SK-N-MC (cell line): ENCODE data around the gene REEP6.
"Not testable (repeated sequence)": the region's sequence is repeated elsewhere in the genome, so short reads cannot be mapped to it uniquely, and the experiment has no call there.

Experiments used
- DNase-seq: peaks from one replicate; pipeline ENCODE4 v3.0.0-alpha.2; 2011; ENCODE audit warnings: low read depth, low spot score
- H3K27ac ChIP-seq: fragments of 200-600 bp; sonication (generic); 2 replicates; pipeline ENCODE4 v1.5.1; 2016; ENCODE audit warnings: mixed run types
- H3K36me3 ChIP-seq: fragments of 200-600 bp; sonication (generic); 2 replicates; pipeline ENCODE4 v1.6.1; 2017; ENCODE audit warnings: antibody characterized with exemption, low read length, mixed read lengths; ENCODE audit not compliant: insufficient read depth
- H3K4me3 ChIP-seq: fragments of 200-600 bp; sonication (generic); 2 replicates; pipeline ENCODE4 v1.5.1; 2016
- H3K9ac ChIP-seq: fragments of 200-600 bp; sonication (generic); 2 replicates; pipeline ENCODE4 v1.8.0; 2017; ENCODE audit warnings: mixed run types, mixed read lengths; ENCODE audit not compliant: insufficient read length
- H3K9me3 ChIP-seq: fragments of 200-600 bp; sonication (generic); 2 replicates; pipeline ENCODE4 v1.6.1; 2017; ENCODE audit warnings: low read depth, mild to moderate bottlenecking, antibody characterized with exemption, low read length, moderate library complexity, mixed read lengths
- EZH2 ChIP-seq: fragments of 200-600 bp; sonication (generic); IDR thresholded peaks from one replicate; pipeline ENCODE4 v1.6.1; 2017; ENCODE audit warnings: antibody characterized with exemption
- FOXP2 ChIP-seq: optimal IDR thresholded peaks from 2 replicates; pipeline ENCODE3; 2011; ENCODE audit warnings: mild to moderate bottlenecking, moderate library complexity; ENCODE audit not compliant: insufficient read depth; ENCODE audit errors: extremely low read length, control extremely low read depth
- POLR2AphosphoS5 ChIP-seq: IDR thresholded peaks from 2 replicates; pipeline ENCODE4 v1.6.1; 2012; ENCODE audit warnings: mild to moderate bottlenecking, low read depth, low read length, borderline replicate concordance

The REEP6 gene

DNA sequence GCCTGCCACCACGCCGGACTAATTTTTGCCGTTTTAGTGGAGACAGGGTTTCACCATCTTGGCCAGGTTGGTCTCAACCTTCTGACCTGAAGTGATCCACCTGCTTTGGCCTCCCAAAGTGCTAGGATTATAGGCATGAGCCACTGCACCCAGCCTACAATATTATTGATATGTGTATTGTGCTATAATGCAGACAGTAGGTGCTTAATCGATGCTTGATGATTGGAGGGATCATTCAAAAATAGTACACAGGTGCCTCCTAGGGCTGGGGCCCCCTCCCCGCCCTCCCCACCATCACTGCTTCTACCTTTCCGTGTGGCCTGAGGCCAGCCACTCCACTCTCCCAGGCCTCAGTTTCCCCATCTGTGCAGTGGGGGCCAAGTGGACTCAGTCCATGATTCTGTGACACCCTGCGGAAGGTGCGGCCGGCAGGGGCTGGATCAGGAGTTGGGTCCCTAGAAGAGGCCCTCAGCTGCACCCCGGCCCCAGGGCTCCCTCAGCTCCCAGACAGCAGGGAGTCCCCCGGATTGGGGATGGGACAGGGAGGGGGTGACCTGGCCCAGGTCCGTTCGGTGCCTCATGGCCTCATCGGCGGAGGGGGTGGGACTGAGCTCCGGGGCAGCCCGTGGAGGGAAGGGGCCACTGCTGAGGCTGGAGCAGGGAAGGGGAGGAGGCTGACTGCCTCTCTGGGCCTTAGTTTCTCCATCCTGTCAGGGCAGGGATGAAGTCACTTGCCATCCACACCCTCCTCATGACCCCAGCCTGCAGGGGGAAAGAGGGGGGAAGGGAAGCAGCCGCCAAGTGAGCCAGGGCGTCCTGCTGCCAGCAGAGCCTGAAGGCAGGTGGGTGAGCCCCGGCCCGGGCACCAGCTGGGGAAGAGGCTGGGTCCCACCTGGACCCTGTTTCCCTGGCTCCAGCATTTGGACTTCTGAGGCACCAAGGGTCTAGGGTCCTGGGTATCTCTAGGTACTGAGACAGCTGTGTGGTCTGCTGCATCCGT is 20.6 kb downstream of the REEP6 start:
- DNase-seq, result no peak
- Histone ChIP-seq H3K4me3 (no peak overlapping the region), H3K9ac (no peak overlapping the region), H3K9me3 (no peaks in the 10 kb centered on the region), H3K27ac (no peak overlapping the region), H3K36me3 (no peaks in the 10 kb centered on the region)
- TF ChIP-seq FOXP2, result no peak
- no peak for TF ChIP-seq POLR2AphosphoS5
- no peak for TF ChIP-seq EZH2

DNA sequence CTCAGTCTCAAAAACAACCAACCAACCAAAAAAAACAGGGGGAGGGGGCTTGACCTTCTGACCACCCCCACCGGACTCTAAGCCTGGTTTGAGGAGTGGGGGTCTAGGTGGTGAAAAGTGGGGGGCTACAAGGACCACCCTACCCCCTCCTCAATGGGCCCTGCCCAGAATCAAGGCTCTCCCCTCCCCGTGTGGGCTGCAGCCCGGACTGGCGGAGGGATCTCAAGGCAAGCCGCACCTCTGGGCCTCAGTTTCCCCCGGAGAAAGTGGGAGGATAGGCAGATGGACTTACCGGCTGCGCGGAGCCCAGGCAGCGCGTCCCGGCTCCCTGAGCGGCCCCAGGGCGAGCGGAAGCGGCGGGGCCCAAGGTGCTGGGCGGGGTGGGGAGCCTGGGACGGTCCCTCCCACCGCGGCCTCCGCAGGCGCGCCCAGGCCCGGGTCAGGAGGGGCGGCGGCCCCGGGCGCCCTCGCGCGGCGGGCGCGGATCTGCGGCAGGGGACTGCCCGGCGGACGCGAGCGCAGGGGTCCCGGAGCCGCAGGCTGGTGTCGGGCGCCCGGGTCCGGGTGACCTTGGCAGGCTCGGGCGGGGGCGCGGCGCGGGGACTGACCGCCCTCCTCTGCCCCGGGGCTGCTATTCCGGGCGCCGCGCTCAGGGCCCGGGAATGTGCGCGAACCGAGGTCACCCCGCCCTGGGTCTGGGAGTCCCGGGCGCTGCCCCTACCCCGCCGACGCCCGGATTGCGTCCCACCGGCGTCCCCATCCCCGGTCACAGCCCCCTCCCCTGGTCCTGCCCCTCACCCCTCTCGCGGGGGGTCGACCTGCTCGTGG is 21.9 kb downstream of the REEP6 start, which contains the start of gene ADAMTSL5:
ADAMTSL5 (minus strand) TSS at position 349 of the 828 bp plus-strand sequence. CDS start 2,076 bp downstream, outside the sequence.
- peak within 1 kb of the TSS; percentile 60 for H3K4me3 ChIP-seq
- TF ChIP-seq FOXP2 (no peak), EZH2 (no peak), POLR2AphosphoS5 (no peak)
- no peaks in the 10 kb centered on the region for H3K36me3 ChIP-seq
- DNase-seq, result no peak
- no peak within 1 kb of the TSS for H3K27ac ChIP-seq
- no peak within 1 kb of the TSS for H3K9ac ChIP-seq
- no peaks in the 10 kb centered on the region for H3K9me3 ChIP-seq

DNA sequence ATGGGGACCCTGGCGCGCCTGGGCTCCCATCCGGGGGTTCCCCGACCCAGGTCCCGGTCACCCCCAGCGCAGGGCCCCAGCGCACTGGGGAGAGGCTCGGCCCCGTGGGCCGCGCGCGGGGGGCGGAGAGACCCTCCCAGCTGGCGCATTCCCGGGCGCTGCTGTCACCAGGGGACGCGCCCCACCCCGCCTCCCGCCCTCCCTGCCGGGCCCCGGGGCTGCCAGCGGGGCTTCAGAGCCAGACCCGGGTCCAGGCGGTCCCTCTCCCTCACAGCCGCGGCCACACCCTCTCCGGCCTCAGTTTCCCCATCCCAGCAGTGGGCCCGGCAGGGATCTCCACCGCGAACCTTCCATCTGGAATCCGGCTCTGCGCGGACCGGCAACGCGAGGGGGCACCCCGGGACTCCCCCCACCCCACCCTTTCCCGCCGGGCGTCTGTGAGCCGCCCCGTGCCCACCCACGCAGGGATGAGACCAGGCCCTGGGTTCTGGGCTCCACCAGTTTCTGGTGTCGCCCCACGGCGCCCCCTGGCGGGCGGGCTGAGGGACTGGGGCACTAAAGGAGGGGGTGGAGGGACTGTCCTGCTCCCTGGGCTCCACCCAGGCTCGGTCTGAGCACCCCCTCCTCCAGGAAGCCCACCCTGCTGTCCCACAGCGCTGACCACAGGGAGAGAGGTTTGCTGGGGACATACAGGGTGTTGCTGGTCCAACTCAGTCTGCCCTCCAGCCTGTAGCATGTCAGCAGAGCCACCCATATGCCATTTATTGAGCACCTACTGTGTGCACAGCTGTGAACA is 22.7 kb downstream of the REEP6 start:
- H3K36me3 ChIP-seq, result no peaks in the 10 kb centered on the region
- TF ChIP-seq EZH2 (no peak), FOXP2 (no peak), POLR2AphosphoS5 (no peak)
- H3K4me3 ChIP-seq, result peak overlapping the region; percentile 59
- H3K9me3 ChIP-seq, result no peaks in the 10 kb centered on the region
- DNase-seq, result no peak
- H3K27ac ChIP-seq, result no peak overlapping the region
- no peak overlapping the region for H3K9ac ChIP-seq

DNA sequence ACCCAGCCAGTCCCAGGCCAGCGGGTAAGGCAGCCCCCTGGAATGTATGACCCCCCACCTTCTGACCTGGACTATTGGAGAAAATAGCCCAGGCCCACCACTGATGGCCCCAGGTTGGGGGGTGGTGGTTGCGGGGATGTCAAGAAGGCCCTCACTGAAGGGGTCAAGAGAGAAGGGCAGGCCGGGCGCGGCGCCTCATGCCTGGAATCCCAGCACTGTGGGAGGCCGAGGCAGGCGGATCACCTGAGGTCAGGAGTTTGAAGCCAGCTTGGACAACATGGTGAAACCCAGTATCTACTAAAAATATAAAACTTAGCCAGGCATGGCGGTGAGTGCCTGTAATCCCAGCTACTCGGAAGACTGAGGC is 23.3 kb downstream of the REEP6 start:
- Histone ChIP-seq H3K9me3 (no peaks in the 10 kb centered on the region), H3K36me3 (no peaks in the 10 kb centered on the region), H3K27ac (no peak overlapping the region), H3K4me3 (no peak overlapping the region), H3K9ac (no peak overlapping the region)
- TF ChIP-seq EZH2 (no peak), POLR2AphosphoS5 (no peak), FOXP2 (no peak)
- DNase-seq, result no peak

DNA sequence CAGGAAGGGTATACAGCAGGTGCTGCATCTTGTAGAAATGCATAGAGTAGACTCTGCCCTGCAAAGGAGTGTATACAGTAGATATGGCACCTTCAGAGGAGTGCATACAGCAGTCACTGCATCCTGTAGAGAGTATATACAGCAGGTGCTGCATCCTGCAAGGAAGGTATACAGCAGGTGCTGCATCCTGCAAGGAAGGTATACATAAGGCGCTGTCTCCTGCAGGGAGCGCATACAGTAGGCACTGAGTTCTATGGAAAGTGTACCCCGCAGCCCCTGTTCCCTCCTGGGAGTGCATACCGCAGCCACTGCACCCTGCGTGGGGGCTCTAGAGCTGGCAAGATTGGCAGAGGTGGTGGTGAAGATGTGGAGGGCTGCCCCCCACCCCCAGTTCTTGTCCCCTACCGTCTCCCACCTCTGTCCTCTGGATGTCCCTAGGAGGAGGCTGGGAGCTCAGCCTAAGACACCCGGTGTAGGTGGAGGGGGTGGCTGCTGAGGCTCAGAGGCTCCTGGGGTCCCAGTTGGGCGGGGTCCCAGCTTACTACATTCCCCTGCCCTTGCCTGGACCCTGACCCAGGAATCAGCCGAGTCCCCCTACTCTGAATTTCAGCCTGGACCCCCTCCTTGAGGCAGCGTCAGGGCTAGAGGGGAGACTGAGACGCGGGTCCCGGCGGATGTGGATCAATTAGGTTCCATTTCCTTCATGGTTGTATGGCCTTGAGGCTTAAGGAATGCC is 24.2 kb downstream of the REEP6 start:
- H3K9me3 ChIP-seq, result no peaks in the 10 kb centered on the region
- no peaks in the 10 kb centered on the region for H3K36me3 ChIP-seq
- no peak overlapping the region for H3K4me3 ChIP-seq
- no peak for DNase-seq
- H3K9ac ChIP-seq, result no peak overlapping the region
- TF ChIP-seq POLR2AphosphoS5, result no peak
- TF ChIP-seq FOXP2, result no peak
- no peak for TF ChIP-seq EZH2
- H3K27ac ChIP-seq, result no peak overlapping the region

DNA sequence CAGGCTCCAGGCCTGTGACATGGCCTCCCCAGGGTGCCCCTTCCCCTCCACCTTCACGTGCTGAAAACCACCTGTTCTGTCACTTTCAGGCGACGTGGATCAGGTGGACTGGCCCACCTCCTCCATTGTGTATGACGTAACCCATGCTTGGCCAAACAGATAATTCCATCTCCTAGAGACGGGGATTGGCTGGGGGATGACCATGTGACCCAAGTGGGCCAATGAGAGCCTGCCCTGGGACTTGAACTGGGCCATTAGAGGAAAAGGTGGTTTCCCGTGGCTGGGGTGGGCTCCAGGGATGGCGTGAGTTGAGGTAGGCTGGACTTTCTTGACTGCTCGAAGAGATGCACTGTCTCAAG is 25.4 kb downstream of the REEP6 start:
- H3K9me3 ChIP-seq, result no peaks in the 10 kb centered on the region
- TF ChIP-seq EZH2 (no peak), FOXP2 (no peak), POLR2AphosphoS5 (no peak)

DNA sequence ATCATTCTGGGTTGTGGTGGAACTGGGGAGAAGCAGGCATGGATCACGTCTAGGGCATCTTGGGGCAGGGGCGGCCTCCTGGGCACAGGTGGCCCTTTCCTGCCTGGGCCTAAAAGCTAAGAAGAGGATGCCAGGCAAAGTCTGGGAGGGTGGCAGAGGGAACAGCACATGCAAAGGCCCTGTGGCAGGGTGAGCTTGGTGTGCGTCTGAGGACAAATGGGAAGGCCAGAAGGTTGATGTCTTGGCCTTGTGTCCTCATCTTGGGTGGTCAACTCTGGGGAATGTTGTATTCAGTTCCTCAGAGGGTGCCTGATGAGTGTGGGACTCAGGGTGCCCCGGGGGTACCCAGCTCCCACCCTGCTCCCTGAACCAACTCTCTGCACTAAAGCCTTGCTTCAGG is 27.5 kb downstream of the REEP6 start:
- Histone ChIP-seq H3K36me3 (no peaks in the 10 kb centered on the region), H3K27ac (no peak overlapping the region), H3K4me3 (no peak overlapping the region), H3K9me3 (no peaks in the 10 kb centered on the region), H3K9ac (no peak overlapping the region)
- no peak for DNase-seq
- no peak for TF ChIP-seq POLR2AphosphoS5
- no peak for TF ChIP-seq FOXP2
- TF ChIP-seq EZH2, result no peak

More for the DNA sequence above, 25.4 kb downstream of the REEP6 start:
- Histone ChIP-seq H3K36me3 (no peaks in the 10 kb centered on the region), H3K27ac (no peak overlapping the region), H3K4me3 (no peak overlapping the region), H3K9ac (no peak overlapping the region)
- DNase-seq, result no peak

DNA sequence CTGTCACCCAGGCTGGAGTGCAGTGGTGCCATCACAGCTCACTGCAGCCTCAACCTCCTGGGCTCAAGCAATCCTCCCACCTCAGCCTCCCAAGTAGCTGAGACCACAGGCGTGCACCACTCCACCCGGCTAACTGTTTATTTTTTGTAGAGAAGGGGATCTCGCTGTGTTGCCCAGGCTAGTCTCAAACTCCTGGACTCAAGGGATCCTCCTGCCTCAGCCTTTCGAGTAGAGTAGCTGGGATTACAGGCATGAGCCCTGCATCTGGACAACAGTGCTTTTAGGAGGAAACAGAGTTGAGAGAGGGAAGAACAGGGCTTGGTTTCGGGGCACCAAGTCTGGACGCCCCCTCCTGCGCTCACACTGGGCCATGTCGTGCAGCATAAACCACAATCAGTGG is 28.8 kb downstream of the REEP6 start:
- DNase-seq, H3K4me3 ChIP-seq, H3K9me3 ChIP-seq, H3K27ac ChIP-seq, H3K36me3 ChIP-seq, H3K9ac ChIP-seq: not testable (repeated sequence)
